Panc1 (cell line): Measurements from ENCODE around the gene RARS2. TPM values are rescaled to one million over a fixed set of nuclear protein-coding genes. Genes with fewer than 3 reads are reported as not detected.
"Not testable (repeated sequence)": the region's sequence is repeated elsewhere in the genome, so short reads cannot be mapped to it uniquely, and the experiment has no call there.

Experiments
- ATAC-seq: fragments of 200-7000 bp; cut with Tn5 transposase; 2 replicates; pipeline ENCODE4 v1.9.1; 2020; ENCODE audit warnings: mild to moderate bottlenecking, moderate library complexity
- BruUV-seq: library from RNA; stranded (reverse); fragments of 400-500 nt; replicated peaks from 2 replicates; lab custom pipeline; 2021; lab: Mats Ljungman, UMichigan
- CTCF ChIA-PET: fragments of 300-600 bp; sonication (Branson Sonifier 250); formaldehyde crosslinking; loops from one replicate; lab custom pipeline; 2022; ENCODE audit warnings: antibody characterized with exemption; lab: Charles Lee
- POLR2A ChIA-PET: fragments of 300-600 bp; sonication (Branson Sonifier 250); formaldehyde crosslinking; loops from one replicate; lab custom pipeline; 2022; ENCODE audit warnings: antibody characterized with exemption; lab: Charles Lee
- DNase-seq: peaks from one replicate; pipeline ENCODE4 v3.0.0-alpha.2; 2010; ENCODE audit warnings: low read depth, low spot score
- H3K27ac ChIP-seq: 2 replicates; pipeline ENCODE4 v1.5.1; 2011; ENCODE audit warnings: mild to moderate bottlenecking, low read length, inconsistent platforms
- H3K27me3 ChIP-seq: fragments of 200-500 bp; sonication (Bioruptor generic); 2 replicates; pipeline ENCODE4 v1.6.0; 2014; ENCODE audit warnings: low read length, inconsistent platforms; ENCODE audit not compliant: control insufficient read depth, insufficient read depth
- H3K36me3 ChIP-seq: fragments of 200-500 bp; sonication (Bioruptor generic); 2 replicates; pipeline ENCODE4 v1.5.1; 2014; ENCODE audit warnings: inconsistent platforms, mild to moderate bottlenecking, low read length, moderate library complexity; ENCODE audit not compliant: control insufficient read depth, insufficient read depth
- H3K4me1 ChIP-seq: 2 replicates; pipeline ENCODE4 v1.5.1; 2011; ENCODE audit warnings: inconsistent platforms, mild to moderate bottlenecking, low read length, moderate library complexity; ENCODE audit not compliant: control insufficient read depth, insufficient read depth
- H3K4me3 ChIP-seq, 2 experiments: 2 replicates each; pipeline ENCODE4 v1.5.1; 2011 to 2012; ENCODE audit warnings: low read depth in 2 of 2, low read length in 2 of 2, mild to moderate bottlenecking in 2 of 2, inconsistent platforms in 1 of 2, moderate library complexity in 1 of 2
- H3K9me3 ChIP-seq: fragments of 200-500 bp; sonication (Bioruptor generic); 2 replicates; pipeline ENCODE4 v1.5.1; 2014; ENCODE audit warnings: low read depth, mild to moderate bottlenecking, inconsistent platforms, low read length, moderate library complexity; ENCODE audit not compliant: control insufficient read depth, insufficient read depth
- POLR2AphosphoS5 ChIP-seq: IDR thresholded peaks from 2 replicates; pipeline ENCODE4 v1.6.1; 2012; ENCODE audit warnings: mild to moderate bottlenecking, low read depth, low read length, moderate library complexity
- REST ChIP-seq, 2 experiments: IDR thresholded peaks; 2 replicates each; pipeline ENCODE4 v1.6.1; 2011 to 2012; ENCODE audit warnings: low read depth in 2 of 2, control low read depth in 1 of 2, low read length in 1 of 2, mild to moderate bottlenecking in 1 of 2, moderate library complexity in 1 of 2; ENCODE audit not compliant: insufficient read depth in 1 of 2
- SIN3A ChIP-seq: IDR thresholded peaks from 2 replicates; pipeline ENCODE4 v1.6.1; 2012; ENCODE audit warnings: low read depth, mild to moderate bottlenecking, low read length, moderate library complexity, borderline replicate concordance; ENCODE audit not compliant: insufficient read depth
- TCF7L2 ChIP-seq: IDR thresholded peaks from 2 replicates; pipeline ENCODE4 v1.6.1; 2011; ENCODE audit warnings: mild to moderate bottlenecking, low read depth, low read length, inconsistent platforms
- in situ Hi-C: cut with HindIII; loops from 2 replicates; pipeline ENCODE4 v1.10.0; 2016; ENCODE audit warnings: low sequenced_read_pairs, low pct_unique_long_range_greater_than_20kb
- intact Hi-C: fragments of 100-400 bp; cut with micrococcal nuclease; formaldehyde crosslinking; loops from one replicate; pipeline ENCODE4 v1.10.0; 2022; ENCODE audit not compliant: unreplicated experiment
- total RNA-seq: library from RNA; stranded (reverse); gene quantifications from one replicate; pipeline ENCODE4 v1.2.1, GENCODE V29; 2021; ENCODE audit not compliant: unreplicated experiment
- TF ChIP-seq, protein P1 (sequence below): fragments of 450-650 bp; IDR thresholded peaks from 2 replicates; pipeline ENCODE4 v1.5.1; 2017; ENCODE audit warnings: mild to moderate bottlenecking

RARS2 gene
- total RNA-seq, 1 experiment from 2014 or later: 38.3 TPM

GRCh38 chr6:87617405-87617804, 27.6 kb upstream of the RARS2 start:
- ChIA-PET CTCF (no interaction called here), POLR2A (no interaction called here)
- no peaks in the 10 kb centered on the region for H3K4me1 ChIP-seq
- H3K4me3 ChIP-seq: no peak overlapping the region
- intact Hi-C loops: no loop called here
- H3K36me3 ChIP-seq: peaks cover 5% of the 10 kb centered on the region; the same call in 1 of the 2 replicates
- in situ Hi-C loops: no loop called here
- ATAC-seq (no peak), DNase-seq (no peak)
- no peaks in the 10 kb centered on the region for H3K27me3 ChIP-seq
- no peak overlapping the region for H3K27ac ChIP-seq
- TF ChIP-seq REST (IDR thresholded peaks at IDR 0.05; ENCODE audit: insufficient read depth in 1 of 2, low read depth in 2 of 2, low read length in 1 of 2): no peak
- TF ChIP-seq POLR2AphosphoS5: no peak
- TF ChIP-seq TCF7L2: no peak
- TF ChIP-seq, protein P1, sequence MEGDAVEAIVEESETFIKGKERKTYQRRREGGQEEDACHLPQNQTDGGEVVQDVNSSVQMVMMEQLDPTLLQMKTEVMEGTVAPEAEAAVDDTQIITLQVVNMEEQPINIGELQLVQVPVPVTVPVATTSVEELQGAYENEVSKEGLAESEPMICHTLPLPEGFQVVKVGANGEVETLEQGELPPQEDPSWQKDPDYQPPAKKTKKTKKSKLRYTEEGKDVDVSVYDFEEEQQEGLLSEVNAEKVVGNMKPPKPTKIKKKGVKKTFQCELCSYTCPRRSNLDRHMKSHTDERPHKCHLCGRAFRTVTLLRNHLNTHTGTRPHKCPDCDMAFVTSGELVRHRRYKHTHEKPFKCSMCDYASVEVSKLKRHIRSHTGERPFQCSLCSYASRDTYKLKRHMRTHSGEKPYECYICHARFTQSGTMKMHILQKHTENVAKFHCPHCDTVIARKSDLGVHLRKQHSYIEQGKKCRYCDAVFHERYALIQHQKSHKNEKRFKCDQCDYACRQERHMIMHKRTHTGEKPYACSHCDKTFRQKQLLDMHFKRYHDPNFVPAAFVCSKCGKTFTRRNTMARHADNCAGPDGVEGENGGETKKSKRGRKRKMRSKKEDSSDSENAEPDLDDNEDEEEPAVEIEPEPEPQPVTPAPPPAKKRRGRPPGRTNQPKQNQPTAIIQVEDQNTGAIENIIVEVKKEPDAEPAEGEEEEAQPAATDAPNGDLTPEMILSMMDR: no peak
- no peak for TF ChIP-seq SIN3A
- BruUV-seq: no TSS peak
- H3K9me3 ChIP-seq: no peaks in the 10 kb centered on the region

- CTCF ChIA-PET, H3K27ac ChIP-seq, BruUV-seq, H3K27me3 ChIP-seq, H3K9me3 ChIP-seq, in situ Hi-C loops, ATAC-seq, DNase-seq, H3K4me3 ChIP-seq, intact Hi-C loops, POLR2A ChIA-PET, H3K4me1 ChIP-seq: not testable (repeated sequence)
- H3K36me3 ChIP-seq: peaks cover 17% of the 10 kb centered on the region; the same call in 1 of the 2 replicates
Observed at GRCh38 chr6:87613018-87613417, 23.2 kb upstream of the RARS2 start.

DNA sequence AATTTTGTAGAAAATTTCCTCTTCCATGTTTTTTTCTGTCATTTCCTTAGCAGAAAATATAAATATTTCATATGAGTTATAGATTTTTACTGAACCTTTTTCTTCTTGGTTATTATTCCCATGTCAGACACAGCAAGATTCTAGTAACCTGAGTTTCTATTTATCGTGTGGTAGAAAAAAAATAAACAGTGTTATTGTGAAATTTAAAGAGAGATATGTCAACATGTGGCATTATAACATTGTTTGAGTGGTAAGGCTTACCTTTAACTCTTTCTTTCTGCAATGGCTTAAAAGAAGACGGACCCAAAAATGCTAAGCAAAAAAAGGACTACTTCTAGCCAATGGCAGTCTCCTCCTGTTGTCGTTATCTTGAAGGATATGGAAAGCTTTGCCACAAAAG, 19.0 kb upstream of the RARS2 start:
- Histone ChIP-seq H3K9me3 (no peaks in the 10 kb centered on the region), H3K36me3 (peaks cover 25% of the 10 kb centered on the region), H3K4me3 (no peak overlapping the region), H3K4me1 (no peaks in the 10 kb centered on the region), H3K27ac (no peak overlapping the region), H3K27me3 (no peaks in the 10 kb centered on the region)
- in situ Hi-C loops: no loop called here
- CTCF ChIA-PET: no interaction called here
- POLR2A ChIA-PET: no interaction called here
- TF ChIP-seq REST (IDR thresholded peaks at IDR 0.05; ENCODE audit: insufficient read depth in 1 of 2, low read depth in 2 of 2, low read length in 1 of 2) (no peak), TCF7L2 (no peak), POLR2AphosphoS5 (no peak), SIN3A (no peak)
- TF ChIP-seq, protein P1: no peak
- ATAC-seq: no peak
- BruUV-seq: no TSS peak
- no peak for DNase-seq
- intact Hi-C loops: no loop called here
